ENCODE results near the gene TMEM139.

Gene TMEM139

DNA sequence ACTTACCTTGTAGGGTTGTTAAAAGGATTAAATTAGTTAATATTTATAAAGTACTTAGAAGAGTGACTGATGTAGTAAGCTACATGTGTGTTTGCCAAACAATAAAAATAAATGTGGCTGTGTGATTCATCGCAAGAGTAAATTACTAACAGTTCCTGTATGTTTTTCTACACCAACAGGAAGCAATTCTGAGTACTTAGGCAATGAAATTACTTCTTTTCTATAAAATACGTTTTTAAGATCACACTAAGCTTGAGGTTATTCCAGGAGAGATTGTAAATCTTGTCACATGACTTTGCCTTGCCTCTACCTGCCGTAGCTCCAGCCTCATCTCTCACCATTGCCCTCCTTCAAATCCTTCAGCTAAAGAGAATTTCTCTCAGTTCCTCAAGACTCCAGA lies 39.6 kb upstream of the TMEM139 start:
- no peaks in the 10 kb centered on the region for H3K36me3 ChIP-seq (ENCODE audit: control insufficient read depth, low read depth, low read length)
- H3K4me3 ChIP-seq (ENCODE audit: low read length) = no peak overlapping the region
- H3K4me1 ChIP-seq (ENCODE audit: control insufficient read depth, low read depth, low read length) = no peaks in the 10 kb centered on the region
- no peak overlapping the region for H3K9ac ChIP-seq (ENCODE audit: low read length)
- H3K9me3 ChIP-seq (ENCODE audit: control insufficient read depth, low read depth, low read length) = no peaks in the 10 kb centered on the region
- peaks cover 8% of the 10 kb centered on the region for H3K27me3 ChIP-seq (ENCODE audit: control insufficient read depth, insufficient read depth, low read length)
- H3K27ac ChIP-seq (ENCODE audit: low read length) = no peak overlapping the region

GRCh38 chr7:143247372-143247771 lies 37.4 kb upstream of the TMEM139 start:
- H3K9ac ChIP-seq (ENCODE audit: low read length) = no peak overlapping the region

GRCh38 chr7:143248761-143249354 lies 35.9 kb upstream of the TMEM139 start:
- H3K36me3 ChIP-seq (ENCODE audit: control insufficient read depth, low read depth, low read length) = no peaks in the 10 kb centered on the region
- no peaks in the 10 kb centered on the region for H3K9me3 ChIP-seq (ENCODE audit: control insufficient read depth, low read depth, low read length)
- no peak overlapping the region for H3K9ac ChIP-seq (ENCODE audit: low read length)
- H3K27me3 ChIP-seq (ENCODE audit: control insufficient read depth, insufficient read depth, low read length) = no peaks in the 10 kb centered on the region
- H3K4me3 ChIP-seq (ENCODE audit: low read length) = no peak overlapping the region
- H3K27ac ChIP-seq (ENCODE audit: low read length) = no peak overlapping the region
- H3K4me1 ChIP-seq (ENCODE audit: control insufficient read depth, low read depth, low read length) = no peaks in the 10 kb centered on the region

More at GRCh38 chr7:143247372-143247771, 37.4 kb upstream of the TMEM139 start:
- Histone ChIP-seq H3K4me3 (ENCODE audit: low read length) (no peak overlapping the region), H3K4me1 (ENCODE audit: control insufficient read depth, low read depth, low read length) (no peaks in the 10 kb centered on the region), H3K9me3 (ENCODE audit: control insufficient read depth, low read depth, low read length) (no peaks in the 10 kb centered on the region), H3K27ac (ENCODE audit: low read length) (no peak overlapping the region), H3K27me3 (ENCODE audit: control insufficient read depth, insufficient read depth, low read length) (no peaks in the 10 kb centered on the region), H3K36me3 (ENCODE audit: control insufficient read depth, low read depth, low read length) (no peaks in the 10 kb centered on the region)

- H3K27me3 ChIP-seq (ENCODE audit: control insufficient read depth, insufficient read depth, low read length) = no peaks in the 10 kb centered on the region
- H3K9me3 ChIP-seq (ENCODE audit: control insufficient read depth, low read depth, low read length) = no peaks in the 10 kb centered on the region
- no peak overlapping the region for H3K9ac ChIP-seq (ENCODE audit: low read length)
- no peaks in the 10 kb centered on the region for H3K4me1 ChIP-seq (ENCODE audit: control insufficient read depth, low read depth, low read length)
- H3K36me3 ChIP-seq (ENCODE audit: control insufficient read depth, low read depth, low read length) = no peaks in the 10 kb centered on the region
- no peak overlapping the region for H3K27ac ChIP-seq (ENCODE audit: low read length)
- no peak overlapping the region for H3K4me3 ChIP-seq (ENCODE audit: low read length)
These were observed 34.6 kb upstream of the TMEM139 start for GRCh38 chr7:143250199-143250598.

DNA sequence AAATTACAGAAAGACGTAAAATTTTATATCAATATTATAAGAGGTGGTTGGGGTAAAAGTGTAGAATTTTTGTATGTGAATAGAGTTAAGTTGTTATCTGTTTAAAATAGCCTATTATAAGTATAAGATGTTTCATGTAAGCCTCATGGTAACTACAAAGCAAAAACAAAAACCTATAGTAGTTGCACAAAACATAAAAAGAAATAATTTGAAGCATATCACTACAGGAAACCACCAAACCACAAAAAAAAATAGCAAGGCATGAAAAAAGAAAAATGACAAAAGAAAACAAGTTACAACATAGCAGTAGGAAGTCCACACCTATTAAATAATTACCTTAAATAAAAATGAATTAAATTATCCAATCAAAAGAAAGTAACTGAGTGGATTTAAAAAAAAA lies 33.9 kb upstream of the TMEM139 start:
- H3K27ac ChIP-seq (ENCODE audit: low read length) = no peak overlapping the region
- H3K4me1 ChIP-seq (ENCODE audit: control insufficient read depth, low read depth, low read length) = no peaks in the 10 kb centered on the region
- no peak overlapping the region for H3K9ac ChIP-seq (ENCODE audit: low read length)
- H3K4me3 ChIP-seq (ENCODE audit: low read length) = no peak overlapping the region
- H3K9me3 ChIP-seq (ENCODE audit: control insufficient read depth, low read depth, low read length) = no peaks in the 10 kb centered on the region
- H3K36me3 ChIP-seq (ENCODE audit: control insufficient read depth, low read depth, low read length) = no peaks in the 10 kb centered on the region
- H3K27me3 ChIP-seq (ENCODE audit: control insufficient read depth, insufficient read depth, low read length) = no peaks in the 10 kb centered on the region

- Histone ChIP-seq H3K27me3 (ENCODE audit: control insufficient read depth, insufficient read depth, low read length) (no peaks in the 10 kb centered on the region), H3K27ac (ENCODE audit: low read length) (no peak overlapping the region), H3K36me3 (ENCODE audit: control insufficient read depth, low read depth, low read length) (no peaks in the 10 kb centered on the region), H3K4me1 (ENCODE audit: control insufficient read depth, low read depth, low read length) (no peaks in the 10 kb centered on the region), H3K4me3 (ENCODE audit: low read length) (no peak overlapping the region), H3K9ac (ENCODE audit: low read length) (no peak overlapping the region), H3K9me3 (ENCODE audit: control insufficient read depth, low read depth, low read length) (no peaks in the 10 kb centered on the region)
These were observed 32.8 kb upstream of the TMEM139 start for GRCh38 chr7:143252006-143252405.

DNA sequence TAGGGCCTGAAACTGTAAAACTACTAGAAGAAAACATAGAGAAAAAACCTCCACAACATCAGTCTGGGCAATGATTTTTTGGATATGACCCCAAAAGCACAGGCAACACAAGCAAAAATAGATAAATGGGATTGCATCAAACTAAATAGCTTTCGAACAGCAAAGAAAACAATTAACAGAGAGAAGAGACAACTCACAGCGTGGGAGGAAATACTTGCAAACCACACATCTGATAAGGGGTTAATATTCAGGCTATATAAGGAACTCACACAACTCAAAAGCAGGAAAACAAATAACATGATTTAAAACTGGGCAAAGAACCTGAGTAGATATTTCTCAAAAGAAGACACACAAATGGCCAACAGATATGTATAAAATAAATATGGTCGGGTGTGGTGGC lies 29.2 kb upstream of the TMEM139 start:
- H3K36me3 ChIP-seq (ENCODE audit: control insufficient read depth, low read depth, low read length) = no peaks in the 10 kb centered on the region
- H3K9ac ChIP-seq (ENCODE audit: low read length) = no peak overlapping the region
- no peaks in the 10 kb centered on the region for H3K27me3 ChIP-seq (ENCODE audit: control insufficient read depth, insufficient read depth, low read length)
- no peak overlapping the region for H3K4me3 ChIP-seq (ENCODE audit: low read length)
- no peaks in the 10 kb centered on the region for H3K9me3 ChIP-seq (ENCODE audit: control insufficient read depth, low read depth, low read length)
- H3K4me1 ChIP-seq (ENCODE audit: control insufficient read depth, low read depth, low read length) = no peaks in the 10 kb centered on the region
- no peak overlapping the region for H3K27ac ChIP-seq (ENCODE audit: low read length)

DNA sequence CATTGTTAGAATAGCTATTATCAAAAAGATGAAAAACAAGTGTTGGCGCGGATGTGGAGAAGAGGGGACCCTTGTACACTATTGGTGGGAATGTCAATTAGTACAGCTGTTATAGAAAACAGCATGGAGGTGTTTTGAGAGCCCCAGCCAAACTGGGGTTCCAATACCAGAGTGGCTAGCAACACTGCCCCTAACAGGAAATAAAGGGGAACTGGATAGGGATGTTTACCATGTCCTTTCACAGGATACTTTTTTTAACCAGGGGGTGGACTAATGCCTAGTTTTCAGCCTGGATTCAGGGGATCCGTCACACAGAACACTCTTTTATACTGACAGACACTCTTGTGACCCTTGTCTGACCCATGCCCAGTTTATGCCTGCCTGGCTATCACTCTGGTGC lies 28.4 kb upstream of the TMEM139 start:
- Histone ChIP-seq H3K4me3 (ENCODE audit: low read length) (no peak overlapping the region), H3K9ac (ENCODE audit: low read length) (no peak overlapping the region), H3K27me3 (ENCODE audit: control insufficient read depth, insufficient read depth, low read length) (no peaks in the 10 kb centered on the region), H3K27ac (ENCODE audit: low read length) (no peak overlapping the region), H3K4me1 (ENCODE audit: control insufficient read depth, low read depth, low read length) (no peaks in the 10 kb centered on the region), H3K36me3 (ENCODE audit: control insufficient read depth, low read depth, low read length) (no peaks in the 10 kb centered on the region), H3K9me3 (ENCODE audit: control insufficient read depth, low read depth, low read length) (no peaks in the 10 kb centered on the region)

DNA sequence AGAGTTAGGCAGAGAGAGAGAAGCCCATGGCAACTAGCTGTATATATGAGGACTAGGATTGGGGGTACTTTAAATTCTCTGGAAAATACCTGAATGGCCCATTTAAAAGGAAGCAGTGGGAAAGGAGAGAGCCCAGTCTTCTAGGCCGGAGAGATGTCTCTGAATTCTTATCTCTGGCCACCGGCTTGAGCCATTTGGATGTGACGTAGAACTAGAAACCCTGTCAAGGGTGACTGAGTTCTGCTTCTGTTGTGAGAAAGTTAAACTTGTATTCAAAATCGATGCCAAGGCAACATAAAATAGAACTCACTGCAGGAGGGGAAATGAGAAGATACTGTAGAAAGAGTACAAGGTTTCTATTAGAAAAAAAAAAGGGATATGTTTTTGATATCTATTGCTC lies 27.8 kb upstream of the TMEM139 start:
- Histone ChIP-seq H3K9me3 (ENCODE audit: control insufficient read depth, low read depth, low read length) (no peaks in the 10 kb centered on the region), H3K4me1 (ENCODE audit: control insufficient read depth, low read depth, low read length) (no peaks in the 10 kb centered on the region), H3K4me3 (ENCODE audit: low read length) (no peak overlapping the region), H3K27me3 (ENCODE audit: control insufficient read depth, insufficient read depth, low read length) (no peaks in the 10 kb centered on the region), H3K27ac (ENCODE audit: low read length) (no peak overlapping the region), H3K9ac (ENCODE audit: low read length) (no peak overlapping the region), H3K36me3 (ENCODE audit: control insufficient read depth, low read depth, low read length) (no peaks in the 10 kb centered on the region)

GRCh38 chr7:143257501-143257900 lies 27.3 kb upstream of the TMEM139 start:
- no peaks in the 10 kb centered on the region for H3K27me3 ChIP-seq (ENCODE audit: control insufficient read depth, insufficient read depth, low read length)
- no peak overlapping the region for H3K9ac ChIP-seq (ENCODE audit: low read length)
- no peak overlapping the region for H3K27ac ChIP-seq (ENCODE audit: low read length)
- H3K4me1 ChIP-seq (ENCODE audit: control insufficient read depth, low read depth, low read length) = no peaks in the 10 kb centered on the region
- H3K36me3 ChIP-seq (ENCODE audit: control insufficient read depth, low read depth, low read length) = no peaks in the 10 kb centered on the region
- H3K9me3 ChIP-seq (ENCODE audit: control insufficient read depth, low read depth, low read length) = no peaks in the 10 kb centered on the region
- H3K4me3 ChIP-seq (ENCODE audit: low read length) = no peak overlapping the region

GRCh38 chr7:143258831-143259230 lies 25.9 kb upstream of the TMEM139 start:
- Histone ChIP-seq H3K9ac (ENCODE audit: low read length) (no peak overlapping the region), H3K36me3 (ENCODE audit: control insufficient read depth, low read depth, low read length) (no peaks in the 10 kb centered on the region), H3K27me3 (ENCODE audit: control insufficient read depth, insufficient read depth, low read length) (peaks cover 1% of the 10 kb centered on the region), H3K4me3 (ENCODE audit: low read length) (no peak overlapping the region), H3K27ac (ENCODE audit: low read length) (no peak overlapping the region), H3K9me3 (ENCODE audit: control insufficient read depth, low read depth, low read length) (no peaks in the 10 kb centered on the region), H3K4me1 (ENCODE audit: control insufficient read depth, low read depth, low read length) (no peaks in the 10 kb centered on the region)

- no peaks in the 10 kb centered on the region for H3K9me3 ChIP-seq (ENCODE audit: control insufficient read depth, low read depth, low read length)
- no peak overlapping the region for H3K27ac ChIP-seq (ENCODE audit: low read length)
- H3K4me1 ChIP-seq (ENCODE audit: control insufficient read depth, low read depth, low read length) = no peaks in the 10 kb centered on the region
- H3K9ac ChIP-seq (ENCODE audit: low read length) = no peak overlapping the region
- H3K36me3 ChIP-seq (ENCODE audit: control insufficient read depth, low read depth, low read length) = no peaks in the 10 kb centered on the region
- H3K27me3 ChIP-seq (ENCODE audit: control insufficient read depth, insufficient read depth, low read length) = peaks cover 9% of the 10 kb centered on the region
- no peak overlapping the region for H3K4me3 ChIP-seq (ENCODE audit: low read length)
These were observed 25.0 kb upstream of the TMEM139 start for GRCh38 chr7:143259765-143260164.

Data from iPS-18a (cell line).